Subcutaneous abdominal adipose tissue (tissue), 5 donors: ENCODE measurements around the gene VTA1.
A peak's percentile ranks its signal among the peaks of the same experiment; 100 is the strongest.
"Not testable (repeated sequence)": the region's sequence is repeated elsewhere in the genome, so short reads cannot be mapped to it uniquely, and the experiment has no call there.

Source experiments
- H3K27ac ChIP-seq: one replicate; pipeline ENCODE4 v1.7.0; 2013; ENCODE audit warnings: low read depth, mild to moderate bottlenecking, inconsistent platforms, low read length, moderate library complexity
- H3K27me3 ChIP-seq, 5 donors: one replicate each; pipeline ENCODE4 v1.7.0; 2013; ENCODE audit warnings: low read length in 5 of 5, inconsistent platforms in 1 of 5; ENCODE audit not compliant: control insufficient read depth in 5 of 5, insufficient read depth in 4 of 5
- H3K36me3 ChIP-seq, 5 donors: one replicate each; pipeline ENCODE4 v1.7.0; 2013; ENCODE audit warnings: low read length in 5 of 5; ENCODE audit not compliant: control insufficient read depth in 5 of 5, insufficient read depth in 5 of 5
- H3K4me1 ChIP-seq, 5 donors: one replicate each; pipeline ENCODE4 v1.7.0; 2013; ENCODE audit warnings: low read length in 5 of 5, mild to moderate bottlenecking in 3 of 5, moderate library complexity in 1 of 5; ENCODE audit not compliant: control insufficient read depth in 5 of 5, insufficient read depth in 5 of 5
- H3K4me3 ChIP-seq, 5 donors: one replicate each; pipeline ENCODE4 v1.7.0; 2013; ENCODE audit warnings: low read length in 5 of 5, low read depth in 1 of 5
- H3K9ac ChIP-seq, 5 donors: one replicate each; pipeline ENCODE4 v1.7.0; 2013; ENCODE audit warnings: low read length in 5 of 5, mild to moderate bottlenecking in 4 of 5, moderate library complexity in 3 of 5
- H3K9me3 ChIP-seq, 5 donors: one replicate each; pipeline ENCODE4 v1.7.0; 2013; ENCODE audit warnings: low read length in 5 of 5; ENCODE audit not compliant: control insufficient read depth in 5 of 5
- donor health status: healthy.
- donor health status: healthy.
- donor health status: healthy.
- donor health status: healthy.
- donor health status: healthy.

Gene VTA1

GRCh38 chr6:142138876-142139275, 8.2 kb upstream of the VTA1 start:
- Histone ChIP-seq H3K27me3 (no peaks in the 10 kb centered on the region), H3K36me3 (no peaks in the 10 kb centered on the region), H3K27ac (no peak overlapping the region), H3K4me1 (no peaks in the 10 kb centered on the region), H3K4me3 (no peak overlapping the region), H3K9me3 (no peaks in the 10 kb centered on the region), H3K9ac (no peak overlapping the region)

GRCh38 chr6:142141531-142141930, 5.5 kb upstream of the VTA1 start:
- not testable (repeated sequence) for H3K27ac ChIP-seq, H3K4me3 ChIP-seq, H3K27me3 ChIP-seq, H3K9me3 ChIP-seq, H3K36me3 ChIP-seq, H3K4me1 ChIP-seq, H3K9ac ChIP-seq

- H3K36me3 ChIP-seq, result peaks cover 0 to 4% (median 0%) of the 10 kb centered on the region in 5 donors
- H3K27me3 ChIP-seq, result no peaks in the 10 kb centered on the region
- no peak overlapping the region for H3K27ac ChIP-seq
- H3K9ac ChIP-seq, result no peak overlapping the region
- no peak overlapping the region for H3K4me3 ChIP-seq
- H3K4me1 ChIP-seq, result peaks cover 0 to 25% (median 22%) of the 10 kb centered on the region in 5 donors
- H3K9me3 ChIP-seq, result no peaks in the 10 kb centered on the region
Observed at GRCh38 chr6:142152746-142153145, 5.7 kb downstream of the VTA1 start.

- H3K9me3 ChIP-seq, result no peaks in the 10 kb centered on the region
- H3K4me1 ChIP-seq, result peaks cover 0 to 20% (median 18%) of the 10 kb centered on the region in 5 donors
- H3K36me3 ChIP-seq, result peaks cover 0 to 4% (median 0%) of the 10 kb centered on the region in 5 donors
- H3K27me3 ChIP-seq, result no peaks in the 10 kb centered on the region
- no peak overlapping the region for H3K27ac ChIP-seq
- no peak overlapping the region for H3K4me3 ChIP-seq
- H3K9ac ChIP-seq, result no peak overlapping the region
Observed at GRCh38 chr6:142153196-142153595, 6.1 kb downstream of the VTA1 start.

GRCh38 chr6:142154336-142154735, 7.3 kb downstream of the VTA1 start:
- no peaks in the 10 kb centered on the region for H3K9me3 ChIP-seq
- no peaks in the 10 kb centered on the region for H3K27me3 ChIP-seq
- peaks cover 0 to 9% (median 6%) of the 10 kb centered on the region in 5 donors for H3K4me1 ChIP-seq
- no peak overlapping the region for H3K9ac ChIP-seq
- H3K4me3 ChIP-seq, result no peak overlapping the region
- H3K36me3 ChIP-seq, result peaks cover 0 to 4% (median 0%) of the 10 kb centered on the region in 5 donors
- H3K27ac ChIP-seq, result no peak overlapping the region

GRCh38 chr6:142155091-142155490, 8.0 kb downstream of the VTA1 start:
- Histone ChIP-seq H3K27me3 (no peaks in the 10 kb centered on the region), H3K9ac (no peak overlapping the region), H3K36me3 (peaks cover 0 to 4% (median 0%) of the 10 kb centered on the region in 5 donors), H3K27ac (no peak overlapping the region), H3K4me3 (no peak overlapping the region), H3K9me3 (no peaks in the 10 kb centered on the region), H3K4me1 (peaks cover 0 to 6% (median 5%) of the 10 kb centered on the region in 5 donors)

- Histone ChIP-seq H3K27ac (no peak overlapping the region), H3K4me3 (no peak overlapping the region), H3K9me3 (no peaks in the 10 kb centered on the region), H3K27me3 (no peaks in the 10 kb centered on the region), H3K36me3 (no peaks in the 10 kb centered on the region), H3K9ac (peak overlapping the region in 4 of 5 donors; percentile 3 to 47 (median 36)), H3K4me1 (peaks cover 0 to 6% (median 5%) of the 10 kb centered on the region in 5 donors)
Observed at GRCh38 chr6:142155895-142156757, 9.1 kb downstream of the VTA1 start.

GRCh38 chr6:142156758-142157068, 9.7 kb downstream of the VTA1 start:
- not testable (repeated sequence) for H3K27me3 ChIP-seq, H3K9me3 ChIP-seq, H3K4me3 ChIP-seq, H3K27ac ChIP-seq, H3K9ac ChIP-seq, H3K4me1 ChIP-seq, H3K36me3 ChIP-seq

- Histone ChIP-seq H3K4me3 (no peak overlapping the region), H3K27me3 (no peaks in the 10 kb centered on the region), H3K27ac (no peak overlapping the region), H3K9ac (no peak overlapping the region), H3K4me1 (peaks cover 0 to 12% (median 8%) of the 10 kb centered on the region in 5 donors), H3K9me3 (no peaks in the 10 kb centered on the region), H3K36me3 (peaks cover 5 to 14% (median 11%) of the 10 kb centered on the region in 5 donors)
Observed at GRCh38 chr6:142162780-142163179, 15.7 kb downstream of the VTA1 start.

- Histone ChIP-seq H3K36me3 (peaks cover 5 to 19% (median 16%) of the 10 kb centered on the region in 5 donors), H3K9me3 (no peaks in the 10 kb centered on the region), H3K4me1 (peaks cover 0 to 12% (median 8%) of the 10 kb centered on the region in 5 donors), H3K4me3 (no peak overlapping the region), H3K9ac (no peak overlapping the region), H3K27ac (no peak overlapping the region), H3K27me3 (no peaks in the 10 kb centered on the region)
Observed at GRCh38 chr6:142165227-142165626, 18.2 kb downstream of the VTA1 start.
